ENCODE results near the gene LYL1.

LYL1 gene

DNA sequence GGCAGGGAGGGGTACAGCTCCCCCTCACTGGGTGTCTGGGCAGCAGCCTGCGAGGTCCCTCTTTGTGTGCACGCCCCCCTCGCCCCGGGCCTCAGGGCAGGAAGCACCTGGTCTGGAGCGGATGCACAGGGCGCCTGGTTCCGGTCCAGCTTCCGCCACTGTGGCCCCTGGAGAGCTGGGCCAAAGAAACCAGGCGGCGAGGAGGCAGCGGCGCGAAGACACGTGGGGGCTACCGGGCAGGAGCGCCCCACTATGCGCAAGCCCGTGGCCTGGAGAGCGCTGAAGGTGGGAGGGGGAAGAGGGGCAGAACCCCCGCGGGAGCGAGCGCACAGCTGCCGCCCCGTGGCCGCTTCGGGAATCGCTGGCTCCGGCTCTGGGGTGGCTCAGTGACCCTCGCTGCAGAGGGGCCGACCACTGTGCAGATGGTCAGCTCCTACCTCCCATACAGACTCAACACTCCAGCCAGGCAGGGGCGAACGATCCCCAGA is 1.7 kb upstream of the LYL1 start:
- peak; percentile 80 to 87 for DNase-seq

- DNase-seq: peak; percentile 16 to 29
These were observed 1.1 kb upstream of the LYL1 start for GRCh38 chr19:13103581-13104359.

DNA sequence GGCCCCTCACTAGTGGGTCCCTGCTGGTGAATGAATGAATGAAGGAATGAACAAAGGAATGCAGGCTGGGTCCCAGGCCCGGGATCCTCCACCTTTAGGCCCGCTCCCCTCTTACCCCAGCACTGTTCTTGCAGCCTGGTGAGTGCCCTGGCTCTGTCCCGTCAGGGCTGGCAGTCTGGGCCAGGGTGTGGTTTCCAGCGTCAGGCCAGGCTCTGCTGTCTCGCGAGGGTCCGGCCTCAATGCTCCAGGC is 317 bp downstream of the LYL1 start:
- no peak for DNase-seq

DNA sequence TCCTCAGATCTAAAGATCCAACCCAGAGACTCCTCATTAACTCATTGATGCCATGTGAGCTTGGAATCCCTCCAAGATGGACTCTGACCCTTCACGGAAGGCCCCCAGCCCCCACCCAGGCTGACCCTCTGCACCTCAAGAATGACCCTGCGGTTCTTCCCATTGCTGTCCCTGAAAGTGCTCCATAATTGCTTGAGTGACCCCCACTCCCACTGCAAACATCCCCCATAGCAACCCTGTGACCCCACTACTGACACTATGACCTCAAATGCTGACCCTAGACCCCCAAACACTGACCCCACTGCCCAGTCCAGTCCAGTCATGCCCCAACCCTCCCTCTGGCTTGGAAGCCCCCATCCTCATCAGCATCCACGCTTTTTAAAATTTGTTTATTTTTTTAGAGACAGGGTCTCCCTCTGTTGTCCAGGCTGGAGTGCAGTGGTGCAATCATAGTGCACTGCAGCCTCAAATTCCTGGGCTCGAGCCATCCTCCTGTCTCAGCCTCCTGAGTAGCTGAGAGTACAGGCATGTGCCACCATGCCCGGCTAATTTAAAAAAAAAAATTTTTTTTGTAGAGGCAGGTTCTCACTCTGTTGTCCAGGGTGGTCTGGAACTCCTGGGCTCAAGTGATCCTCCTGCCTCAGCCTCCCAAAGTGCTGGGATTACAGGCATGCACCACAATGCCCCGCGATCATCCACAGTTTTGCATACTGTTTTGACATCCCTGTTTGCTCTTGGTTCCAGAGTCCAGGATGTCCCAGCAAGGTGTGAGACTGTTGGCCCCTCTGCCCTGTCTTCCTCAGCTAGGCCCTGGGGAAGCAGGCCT is 855 bp downstream of the LYL1 start:
- DNase-seq: no peak

- DNase-seq: no peak
These were observed 1.6 kb downstream of the LYL1 start for GRCh38 chr19:13100841-13101589.

DNA sequence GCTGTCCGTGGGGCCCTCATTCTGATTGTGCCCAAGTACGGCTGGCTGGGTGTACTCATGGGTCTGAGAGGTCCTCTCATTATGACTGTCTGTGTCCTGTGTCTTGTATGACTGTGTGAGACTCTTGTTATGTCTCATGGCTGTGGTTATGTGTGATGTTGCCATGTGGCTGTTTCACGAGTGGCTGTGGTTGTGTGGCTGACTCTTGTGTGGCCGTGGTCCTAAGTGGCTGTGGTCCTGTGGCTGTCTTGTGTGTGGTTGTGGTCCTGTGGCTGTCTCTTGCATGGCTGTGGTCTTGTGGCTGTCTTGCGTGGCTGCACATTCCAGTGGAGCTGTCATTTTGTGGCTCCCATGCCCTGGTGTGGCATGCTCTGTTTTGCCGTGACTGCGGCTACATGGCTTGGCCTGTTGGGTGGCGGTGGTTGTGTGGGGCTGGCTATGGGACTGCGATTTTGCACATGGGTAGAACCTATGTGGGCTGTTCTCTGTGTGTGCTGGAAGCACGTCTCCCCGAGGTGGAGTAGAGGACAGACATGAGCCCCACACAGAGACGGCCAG is 2.5 kb downstream of the LYL1 start:
- peak; percentile 48 to 64 for DNase-seq

DNA sequence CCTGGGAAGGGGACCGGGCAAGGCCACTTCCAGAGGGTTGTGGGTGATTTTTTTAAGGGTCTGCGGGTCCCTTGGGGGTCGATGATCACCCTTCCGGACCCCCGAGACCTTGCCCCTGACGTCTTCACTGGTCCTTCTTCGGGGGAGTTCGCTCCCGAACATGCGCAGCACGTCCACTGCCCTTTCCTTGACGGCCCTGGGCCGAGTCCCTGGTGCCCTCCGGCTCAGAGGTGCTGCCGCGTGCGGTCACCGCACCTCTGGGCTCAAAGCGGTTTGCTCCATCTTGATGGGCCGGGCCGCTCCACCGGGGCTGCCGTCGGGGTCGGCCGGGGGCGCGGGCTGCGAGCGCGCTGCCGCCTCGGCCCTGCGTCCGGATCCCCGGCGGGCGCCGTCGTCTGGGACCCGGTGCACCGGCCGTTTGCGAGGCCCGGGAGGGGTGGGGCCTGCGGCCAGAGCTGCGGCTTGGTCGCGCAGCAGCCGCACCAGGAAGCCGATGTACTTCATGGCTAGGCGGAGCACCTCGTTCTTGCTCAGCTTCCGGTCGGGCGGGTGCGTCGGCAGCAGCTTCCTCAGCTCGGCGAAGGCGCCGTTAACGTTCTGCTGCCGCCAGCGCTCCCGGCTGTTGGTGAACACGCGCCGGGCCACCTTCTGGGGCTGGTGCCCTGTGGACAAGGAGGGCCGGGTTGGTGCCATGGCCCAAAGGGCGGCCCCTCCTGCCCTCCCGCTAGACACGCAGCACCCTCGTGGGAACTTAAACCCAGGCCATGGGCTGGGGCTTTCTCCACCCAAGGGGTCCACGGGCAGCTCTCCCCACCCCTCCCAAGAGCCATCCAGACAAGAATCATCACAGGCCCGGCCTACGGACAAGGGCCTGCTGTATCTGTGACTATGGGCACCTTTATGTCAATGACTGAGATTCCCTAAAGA is 3.3 kb downstream of the LYL1 start:
- peak; percentile 76 to 79 for DNase-seq

- peak; percentile 24 to 52 for DNase-seq
These were observed 4.2 kb downstream of the LYL1 start for GRCh38 chr19:13098277-13099072.

DNA sequence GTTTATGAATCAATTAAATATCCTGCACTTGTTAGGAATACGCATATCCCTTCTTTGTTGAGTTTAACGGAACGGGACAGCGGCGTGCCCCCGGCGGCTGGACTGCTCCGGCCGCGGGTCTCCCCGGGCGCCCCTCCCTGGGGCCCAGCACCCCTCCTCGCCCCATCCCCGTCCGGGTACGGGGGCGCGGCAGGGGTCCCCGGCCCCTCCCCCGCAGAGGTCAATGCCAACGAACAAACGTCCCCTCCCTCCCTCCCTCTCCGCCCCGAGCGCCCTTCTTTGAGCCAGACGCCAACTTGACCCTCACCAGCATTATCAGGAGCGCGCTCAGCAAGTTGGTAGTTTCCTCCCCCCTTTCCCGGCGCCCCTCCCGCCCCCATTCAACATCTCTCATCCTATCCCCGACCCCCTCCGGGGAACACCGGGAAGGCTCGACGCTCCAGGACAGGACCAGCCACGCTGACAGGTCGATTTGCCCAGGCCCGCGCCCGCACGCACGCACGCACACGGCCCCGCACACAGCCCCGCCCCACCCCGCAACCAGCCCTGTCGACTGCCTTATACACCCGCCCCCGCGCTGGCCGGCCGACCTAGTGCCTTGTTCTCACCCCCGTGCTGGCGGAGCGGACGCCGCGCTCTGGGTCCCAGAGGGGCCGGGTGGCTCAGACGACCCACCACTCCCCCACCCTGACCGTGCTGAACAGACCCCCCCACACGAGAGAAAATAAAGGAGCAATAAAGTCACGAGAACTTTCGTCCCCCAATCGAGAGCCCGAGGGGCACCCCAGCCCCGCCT is 5.0 kb downstream of the LYL1 start:
- peak; percentile 38 to 62 for DNase-seq

- no peak for DNase-seq
These were observed 5.6 kb downstream of the LYL1 start for GRCh38 chr19:13097033-13097462.

DNA sequence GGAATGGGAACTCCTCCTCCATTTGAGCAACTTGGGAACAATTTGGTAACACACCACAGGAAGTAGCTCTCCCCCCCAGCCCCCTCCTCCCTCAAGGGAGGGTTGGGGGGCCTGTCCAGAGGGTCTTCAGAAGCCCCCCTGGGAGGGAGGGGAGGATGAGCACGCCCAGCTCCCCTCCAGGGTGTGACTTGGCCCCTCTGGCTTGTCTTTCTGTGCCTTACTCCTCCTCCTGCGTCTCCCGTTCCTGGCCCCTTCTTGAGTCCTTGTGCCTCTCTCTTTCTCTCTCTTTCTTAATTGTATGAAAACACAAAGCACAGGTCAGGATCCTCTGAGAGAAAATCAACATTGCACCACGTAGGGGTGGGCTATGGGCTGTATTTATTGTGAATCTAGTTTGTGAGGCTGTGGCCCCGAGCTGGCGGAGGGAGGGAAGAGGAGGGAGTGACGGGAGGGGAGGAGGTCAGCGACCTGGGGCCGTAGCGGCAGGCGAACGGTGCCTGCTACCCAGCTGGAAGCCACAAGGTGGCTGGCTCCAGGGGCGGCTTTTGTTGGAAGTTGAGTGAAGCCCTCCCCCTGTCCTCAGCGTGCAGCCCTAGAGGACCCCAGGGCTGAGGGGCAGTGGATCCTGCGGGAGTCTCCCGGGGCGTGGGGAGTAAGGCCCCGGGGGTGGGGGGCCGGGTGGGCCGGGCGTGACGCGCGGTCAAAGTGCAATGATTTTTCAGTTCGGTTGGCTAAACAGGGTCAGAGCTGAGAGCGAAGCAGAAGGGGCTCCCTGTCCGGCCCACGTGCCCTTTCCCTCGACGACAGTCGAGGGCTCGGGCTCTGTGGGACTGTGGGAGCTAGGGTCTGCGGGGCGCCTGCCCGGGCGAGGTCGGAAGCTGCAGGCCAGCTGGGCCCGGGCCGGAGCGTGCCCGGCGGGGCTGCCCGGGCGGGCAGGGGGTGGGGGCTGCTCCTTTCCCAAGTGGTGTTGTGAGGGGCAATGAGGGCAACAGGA is 6.4 kb downstream of the LYL1 start:
- DNase-seq: peak; percentile 63

DNA sequence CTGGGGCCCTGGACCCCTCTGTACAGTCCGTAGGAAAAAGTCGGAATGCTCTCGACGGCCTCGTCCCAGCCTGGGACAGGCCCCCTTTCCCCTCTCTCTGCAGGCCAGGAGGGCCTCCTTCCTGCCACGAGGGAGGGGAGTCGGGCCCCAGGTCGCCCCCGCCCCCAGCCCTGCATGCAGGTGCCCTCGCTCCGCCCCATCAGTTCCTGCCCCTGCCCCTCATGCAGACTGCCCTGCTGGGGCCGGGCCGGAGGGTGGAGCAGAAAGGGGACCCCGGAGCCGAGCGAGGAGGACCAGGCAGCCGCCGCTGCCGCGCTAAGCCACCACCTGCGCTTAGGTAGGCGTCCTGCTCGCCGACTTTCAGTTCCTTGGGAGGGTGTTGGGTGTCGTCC is 7.3 kb downstream of the LYL1 start:
- no peak for DNase-seq

GRCh38 chr19:13094771-13095392 is 7.8 kb downstream of the LYL1 start:
- DNase-seq: no peak

- DNase-seq: no peak
These were observed 8.6 kb downstream of the LYL1 start for GRCh38 chr19:13094106-13094504.

GRCh38 chr19:13093407-13094105 is 9.1 kb downstream of the LYL1 start:
- DNase-seq: peak; percentile 75 to 81

DNA sequence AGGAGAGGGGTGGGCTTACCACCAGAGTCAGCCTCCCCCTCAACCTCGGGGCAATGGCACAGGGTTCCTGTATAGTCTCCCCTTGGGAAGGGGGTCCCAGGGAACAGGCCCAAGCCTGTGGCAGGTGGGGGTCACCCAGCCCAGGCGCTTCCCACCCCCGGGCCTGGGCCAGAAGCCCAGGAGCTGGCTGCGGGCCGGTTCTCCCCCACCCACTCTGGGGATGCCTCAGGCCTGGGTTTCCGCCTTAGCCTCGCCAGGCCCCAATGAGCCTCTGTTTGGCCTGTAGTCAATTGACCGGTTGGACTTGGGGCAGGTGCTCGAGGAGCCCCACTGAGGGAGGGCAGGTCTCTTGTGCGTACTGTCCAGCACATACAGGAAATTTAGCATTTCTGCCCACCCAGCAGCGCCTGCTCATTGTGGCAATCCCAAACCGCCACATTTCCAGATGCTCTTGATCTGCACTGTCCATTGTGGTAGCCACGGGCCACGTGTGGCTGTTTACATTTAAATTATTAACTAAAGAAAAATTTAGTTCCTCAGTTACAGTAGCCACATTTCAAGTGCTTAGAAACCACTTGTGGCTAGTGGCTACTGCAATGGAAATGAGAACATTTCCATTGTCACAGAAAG is 9.9 kb downstream of the LYL1 start:
- no peak for DNase-seq

DNA sequence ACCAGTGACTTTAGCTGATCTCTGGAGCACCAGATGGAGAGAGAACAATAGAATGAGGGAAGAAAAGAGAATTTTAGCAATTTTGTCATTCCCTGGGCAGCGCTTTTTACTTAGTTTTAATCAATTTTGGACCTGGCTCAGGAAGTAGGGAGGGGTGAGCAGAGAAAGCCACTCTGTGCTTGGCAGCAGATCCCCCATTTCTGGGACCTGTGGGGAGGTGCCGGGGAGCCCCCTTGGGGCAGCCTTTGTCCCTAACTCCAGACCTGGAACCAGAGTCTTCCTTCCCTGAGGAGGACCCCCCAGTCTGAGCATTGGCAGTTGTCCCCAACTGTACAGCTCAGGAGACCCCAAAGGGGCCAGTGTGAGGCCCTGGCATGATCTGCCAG is 10.5 kb downstream of the LYL1 start:
- no peak for DNase-seq
